Stimulated activated CD4-positive, alpha-beta T cell treated with anti-CD3 and anti-CD28 coated beads, Interleukin-15, amount 100 ng/mL, for 1 hour (primary cell): ENCODE measurements around the gene TXNDC11.

Experiments
- DNase-seq, 2 donors: peaks; one replicate each; pipeline ENCODE4 v3.0.0-alpha.2; 2020; ENCODE audit warnings: low read depth in 1 of 2, low spot score in 1 of 2

TXNDC11 gene

GRCh38 chr16:11722468-11722808 is 20.2 kb downstream of the TXNDC11 start:
- DNase-seq, result no peak

- no peak for DNase-seq
Measured at GRCh38 chr16:11721781-11722467, 20.7 kb downstream of the TXNDC11 start.

GRCh38 chr16:11719762-11720161 is 22.9 kb downstream of the TXNDC11 start:
- no peak for DNase-seq

- no peak for DNase-seq
Measured at GRCh38 chr16:11719171-11719570, 23.5 kb downstream of the TXNDC11 start.

- DNase-seq, result no peak
Measured at GRCh38 chr16:11717811-11718210, 24.8 kb downstream of the TXNDC11 start.

- no peak for DNase-seq
Measured at GRCh38 chr16:11716336-11716735, 26.3 kb downstream of the TXNDC11 start.

GRCh38 chr16:11715246-11715947 is 27.3 kb downstream of the TXNDC11 start:
- no peak for DNase-seq

- DNase-seq, result no peak
Measured at GRCh38 chr16:11712122-11712521, 30.5 kb downstream of the TXNDC11 start.

- no peak for DNase-seq
Measured at GRCh38 chr16:11711662-11712061, 31.0 kb downstream of the TXNDC11 start.

- DNase-seq, result no peak
Measured at GRCh38 chr16:11708421-11708820, 34.2 kb downstream of the TXNDC11 start.

GRCh38 chr16:11707679-11708197 is 34.9 kb downstream of the TXNDC11 start:
- DNase-seq, result no peak

GRCh38 chr16:11706180-11706742 is 36.4 kb downstream of the TXNDC11 start:
- no peak for DNase-seq

- DNase-seq, result no peak
Measured at GRCh38 chr16:11705311-11706025, 37.2 kb downstream of the TXNDC11 start.

GRCh38 chr16:11700264-11701029 is 42.2 kb downstream of the TXNDC11 start:
- DNase-seq, result no peak

GRCh38 chr16:11699234-11699894 is 43.3 kb downstream of the TXNDC11 start:
- no peak for DNase-seq

- DNase-seq, result no peak
Measured at GRCh38 chr16:11698271-11698689, 44.4 kb downstream of the TXNDC11 start.

- DNase-seq, result no peak
Measured at GRCh38 chr16:11697319-11697718, 45.3 kb downstream of the TXNDC11 start.

GRCh38 chr16:11696266-11697012 is 46.2 kb downstream of the TXNDC11 start:
- no peak for DNase-seq

- DNase-seq, result no peak
Measured at GRCh38 chr16:11692651-11693050, 50.0 kb downstream of the TXNDC11 start.

- DNase-seq, result no peak
Measured at GRCh38 chr16:11692171-11692570, 50.5 kb downstream of the TXNDC11 start.
